C4-2B (cell line): ENCODE data around the gene PREX1.

Experiments
- CTCF ChIP-seq: fragments of 450-650 bp; conservative IDR thresholded peaks from 2 replicates; pipeline ENCODE4 v1.5.1; 2017; ENCODE audit warnings: mild to moderate bottlenecking
- ZFX ChIP-seq: fragments of 450-650 bp; IDR thresholded peaks from 2 replicates; pipeline ENCODE4 v1.6.1; 2017

- TF ChIP-seq CTCF: no peak
- TF ChIP-seq ZFX: no peak
Measured at GRCh38 chr20:48766205-48766604, 61.6 kb downstream of the PREX1 start.
